Stimulated activated CD8-positive, alpha-beta memory T cell treated with anti-CD3 and anti-CD28 coated beads, Interleukin-4, amount 100 ng/mL, for 48 hours (primary cell): ENCODE data around the gene ITPR3.

ENCODE experiments used
- DNase-seq: peaks from one replicate; pipeline ENCODE4 v3.0.0-alpha.2; 2020

Gene ITPR3

DNA sequence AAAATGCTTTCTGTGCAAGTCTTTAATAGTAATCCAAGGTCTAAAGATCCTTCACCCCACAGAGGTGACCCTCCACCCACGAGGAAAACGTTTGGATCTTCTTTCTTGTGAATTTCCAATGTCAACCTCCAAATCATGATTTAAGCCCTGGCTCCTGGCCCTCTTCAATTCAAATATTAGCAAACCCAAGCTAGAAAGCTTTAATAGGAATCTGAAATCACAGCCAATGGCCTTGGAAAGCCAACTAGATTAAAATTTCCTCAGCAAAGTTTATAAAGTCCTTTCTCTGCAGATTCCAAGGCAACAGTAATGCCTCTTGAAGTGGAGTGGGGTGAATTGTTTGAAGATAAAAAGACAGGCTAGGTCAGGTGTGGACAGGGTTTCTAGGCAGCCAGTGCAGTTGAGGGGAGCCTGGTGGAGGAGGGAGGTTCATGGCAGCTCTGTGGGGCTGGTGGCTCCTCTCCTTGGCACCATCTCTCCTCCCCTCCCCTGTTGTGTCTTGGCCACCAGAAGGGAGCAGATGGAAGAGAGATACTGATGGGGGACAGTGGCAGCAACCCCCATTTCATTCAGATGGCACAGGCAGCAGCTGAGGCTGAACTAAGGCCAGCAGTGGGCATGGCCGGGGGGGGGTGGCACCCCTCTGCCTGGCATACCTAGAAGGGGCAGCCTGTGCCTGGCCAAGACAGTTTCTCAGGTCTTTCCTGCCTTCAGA is 102.4 kb downstream of the ITPR3 start:
- DNase-seq, result no peak

GRCh38 chr6:33724102-33725023 is 103.2 kb downstream of the ITPR3 start:
- no peak for DNase-seq

DNA sequence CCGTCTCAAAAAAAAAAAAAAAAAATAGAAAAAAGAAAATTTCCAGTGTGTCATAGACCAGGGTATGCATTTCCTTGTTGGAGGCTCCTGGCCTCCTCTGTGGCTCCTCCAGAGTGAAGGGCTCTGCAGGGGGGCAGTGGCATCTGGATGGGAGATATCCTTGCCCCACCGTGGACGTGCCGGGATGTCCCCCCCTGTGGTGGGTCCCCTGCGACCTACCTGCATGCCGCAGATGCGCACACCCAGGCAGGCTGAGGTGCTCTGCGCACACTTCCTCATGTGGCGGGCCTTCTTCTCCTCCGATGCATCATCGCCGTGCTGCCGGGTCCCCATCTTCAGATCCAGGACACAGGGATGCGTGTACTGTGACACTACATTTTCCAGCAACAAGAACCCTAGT is 104.1 kb downstream of the ITPR3 start:
- no peak for DNase-seq

- no peak for DNase-seq
Measured at GRCh38 chr6:33725891-33726673, 105.0 kb downstream of the ITPR3 start.

DNA sequence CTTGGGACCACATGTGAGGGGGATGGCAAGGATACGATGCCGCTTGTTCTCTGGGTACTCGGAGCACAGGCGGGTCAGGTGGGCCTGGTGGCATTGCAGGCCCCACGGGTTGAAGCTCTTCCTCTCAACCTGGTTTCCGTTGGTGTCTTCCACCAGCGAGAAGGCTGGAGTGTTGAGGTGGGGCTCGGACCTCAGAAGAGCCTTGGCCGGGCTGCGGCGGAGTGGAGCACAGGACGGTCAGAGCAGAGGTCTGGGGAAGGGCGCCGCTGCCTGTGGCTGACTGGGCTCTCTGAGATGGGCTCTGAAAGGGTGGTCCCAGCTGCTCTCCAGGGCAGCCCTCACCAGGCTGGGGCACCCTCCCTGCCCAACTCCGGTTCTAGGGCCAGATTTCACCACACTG is 105.6 kb downstream of the ITPR3 start:
- DNase-seq, result no peak

DNA sequence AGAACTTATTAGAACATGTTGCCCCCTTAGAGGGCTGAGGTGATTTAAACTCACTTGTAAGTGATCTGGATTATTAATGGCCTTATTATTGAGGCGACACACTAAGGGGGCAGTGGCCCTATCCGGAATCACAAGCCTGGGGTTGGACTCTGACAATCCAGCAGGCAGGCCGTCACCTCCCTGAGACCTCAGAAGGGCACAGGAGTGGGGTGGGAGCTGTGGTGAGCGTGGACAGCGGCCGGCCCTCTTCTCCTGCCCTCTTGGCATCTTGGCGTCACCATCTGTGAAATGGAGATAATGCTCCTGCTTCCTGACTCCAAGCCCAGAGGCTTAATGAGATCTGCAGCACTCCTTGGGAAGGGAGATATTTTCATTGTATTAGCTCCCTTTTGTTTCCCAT is 106.0 kb downstream of the ITPR3 start:
- DNase-seq, result no peak

DNA sequence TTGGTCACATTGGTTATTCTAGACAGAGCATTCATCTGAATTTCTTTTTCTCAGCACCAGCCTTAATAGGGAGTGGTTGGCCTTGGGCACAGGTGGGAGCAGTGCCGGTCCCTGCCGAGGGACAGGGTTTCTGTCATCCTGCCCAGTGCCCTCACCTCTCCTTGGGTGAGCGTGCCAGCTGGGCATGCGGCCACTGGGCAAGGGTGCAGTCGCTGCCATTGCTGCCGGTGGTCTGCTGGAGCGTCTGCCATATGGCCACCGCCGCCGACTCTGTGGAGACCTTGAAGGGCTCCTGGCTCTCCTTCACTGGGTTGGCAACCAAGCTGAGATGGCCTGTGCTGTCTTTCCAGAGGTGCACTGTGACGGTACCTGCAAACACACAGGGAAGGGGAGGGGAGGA is 106.8 kb downstream of the ITPR3 start:
- DNase-seq, result no peak

DNA sequence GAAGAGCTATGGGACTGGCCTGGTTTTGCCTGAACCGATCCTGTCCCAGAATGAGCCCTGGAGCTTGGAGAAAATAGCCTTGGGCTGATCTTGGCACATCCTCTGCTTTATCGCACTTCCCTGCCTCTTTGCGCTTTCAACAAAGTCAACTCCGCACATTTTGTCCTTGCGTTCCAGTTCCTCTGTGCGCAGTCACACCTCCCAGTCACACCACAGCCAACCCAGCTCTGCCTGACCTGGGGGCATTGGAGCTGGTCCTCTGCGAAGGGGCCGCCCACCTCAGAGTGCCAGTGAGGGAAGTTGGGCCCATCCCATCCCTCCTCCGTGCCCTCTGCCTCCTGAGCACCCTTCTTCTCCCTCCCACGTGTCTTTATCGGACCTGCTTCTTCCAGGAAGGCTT is 107.3 kb downstream of the ITPR3 start:
- DNase-seq, result no peak

DNA sequence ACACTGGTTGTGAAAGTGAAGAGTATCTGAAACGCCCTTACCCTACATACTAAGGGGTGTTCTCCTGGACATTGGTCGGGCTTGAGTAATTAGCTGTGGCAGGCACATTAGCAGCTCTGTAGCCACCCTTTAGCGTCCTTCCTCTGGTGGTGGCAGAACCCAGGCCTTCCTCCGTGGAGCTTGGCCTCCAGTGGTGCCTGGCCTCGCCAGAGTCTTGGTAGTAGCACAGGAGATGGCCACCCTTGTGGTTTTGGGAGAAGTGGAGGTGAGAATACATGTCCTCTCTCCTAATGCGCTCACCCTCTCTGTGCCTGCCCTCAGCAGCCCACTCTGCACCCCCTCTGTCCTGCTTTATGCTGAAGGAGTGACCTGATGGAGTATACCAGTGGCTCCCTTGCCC is 107.9 kb downstream of the ITPR3 start:
- DNase-seq, result no peak

GRCh38 chr6:33730611-33731010 is 109.5 kb downstream of the ITPR3 start:
- no peak for DNase-seq

DNA sequence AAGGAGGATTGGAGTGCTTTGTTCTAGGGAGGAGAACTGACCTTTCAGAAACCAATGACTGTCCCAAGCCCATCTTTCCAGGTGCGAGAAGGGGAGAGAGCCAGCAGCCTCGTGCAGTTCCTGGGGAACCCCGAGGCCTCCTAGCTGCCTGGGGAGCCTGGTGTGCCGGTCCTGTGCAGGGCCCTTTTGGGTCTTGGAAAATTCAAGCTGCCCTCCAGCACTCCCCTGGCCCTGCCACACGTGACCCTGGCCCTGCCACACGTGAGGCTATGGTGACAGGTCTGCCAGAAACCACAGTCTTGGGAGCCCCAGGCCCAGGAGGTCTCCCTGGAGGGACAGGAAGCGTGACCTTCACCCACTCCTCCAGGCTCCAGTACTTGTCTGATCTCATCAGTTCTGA is 109.9 kb downstream of the ITPR3 start:
- no peak for DNase-seq

- DNase-seq, result no peak
Measured at GRCh38 chr6:33731751-33732282, 110.7 kb downstream of the ITPR3 start.

DNA sequence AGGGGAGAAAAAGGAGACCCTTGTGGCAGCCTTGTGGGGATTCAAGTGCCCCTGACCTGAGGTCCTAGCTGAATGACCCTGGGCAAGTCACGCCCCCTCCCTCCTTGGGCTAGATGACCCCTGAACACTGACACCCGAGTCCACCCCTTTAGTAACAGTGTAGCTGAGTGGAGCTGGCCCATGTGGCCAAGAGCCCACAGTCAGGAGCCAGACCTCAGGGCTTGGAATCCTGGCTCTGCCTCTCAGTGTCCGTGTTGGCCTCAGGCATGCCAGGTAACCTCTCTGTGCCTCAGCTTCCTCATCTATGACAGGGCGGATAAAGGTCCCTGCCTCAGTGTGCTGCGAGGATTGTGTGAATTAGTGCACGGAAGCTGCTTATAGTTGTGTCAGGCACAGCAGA is 111.3 kb downstream of the ITPR3 start:
- no peak for DNase-seq

DNA sequence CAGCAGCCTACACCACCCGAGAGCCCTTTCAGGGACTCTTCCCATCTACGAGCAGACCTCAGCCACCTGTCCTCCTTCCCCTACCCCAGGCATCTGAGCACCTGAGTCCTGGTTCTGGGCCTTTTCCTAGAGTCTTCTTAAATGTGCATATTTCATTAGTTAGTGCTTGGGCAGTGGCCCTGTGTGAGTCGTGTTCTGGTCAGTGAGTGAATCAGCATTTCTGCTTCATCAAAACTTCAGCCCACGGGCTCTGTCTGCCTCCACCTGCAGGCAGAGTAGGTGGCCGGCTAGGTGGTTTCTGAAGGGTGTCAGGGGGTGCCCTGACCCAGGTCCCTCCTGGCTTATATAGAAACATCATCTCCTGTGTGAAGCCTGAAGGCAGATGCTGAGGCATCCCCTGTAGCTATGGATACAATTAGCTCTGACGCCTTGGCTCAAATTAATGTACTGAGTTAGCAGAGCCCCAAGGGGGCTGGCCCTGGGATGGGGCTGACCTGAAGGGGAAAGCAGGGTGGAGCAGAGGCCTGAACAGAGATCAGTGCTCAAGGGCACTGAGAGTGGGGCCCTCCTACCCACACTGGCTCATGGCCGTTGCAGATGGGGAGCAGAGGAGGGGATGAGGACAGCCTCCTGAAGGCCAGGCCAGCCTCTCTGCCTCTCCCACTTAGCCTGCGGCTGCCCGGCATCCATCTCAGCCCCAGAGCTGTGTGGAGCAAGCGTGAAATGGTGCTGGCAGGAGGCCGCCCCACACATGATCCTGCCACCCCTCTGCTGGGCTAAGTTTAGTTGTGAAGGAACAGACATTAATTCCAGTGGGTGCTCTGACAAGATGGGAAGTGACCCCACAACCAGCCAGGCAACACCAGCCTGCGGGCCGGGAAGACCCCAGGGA is 111.9 kb downstream of the ITPR3 start:
- no peak for DNase-seq

GRCh38 chr6:33733709-33734007 is 112.5 kb downstream of the ITPR3 start:
- DNase-seq, result no peak

- no peak for DNase-seq
Measured at GRCh38 chr6:33735216-33735615, 114.1 kb downstream of the ITPR3 start.

DNA sequence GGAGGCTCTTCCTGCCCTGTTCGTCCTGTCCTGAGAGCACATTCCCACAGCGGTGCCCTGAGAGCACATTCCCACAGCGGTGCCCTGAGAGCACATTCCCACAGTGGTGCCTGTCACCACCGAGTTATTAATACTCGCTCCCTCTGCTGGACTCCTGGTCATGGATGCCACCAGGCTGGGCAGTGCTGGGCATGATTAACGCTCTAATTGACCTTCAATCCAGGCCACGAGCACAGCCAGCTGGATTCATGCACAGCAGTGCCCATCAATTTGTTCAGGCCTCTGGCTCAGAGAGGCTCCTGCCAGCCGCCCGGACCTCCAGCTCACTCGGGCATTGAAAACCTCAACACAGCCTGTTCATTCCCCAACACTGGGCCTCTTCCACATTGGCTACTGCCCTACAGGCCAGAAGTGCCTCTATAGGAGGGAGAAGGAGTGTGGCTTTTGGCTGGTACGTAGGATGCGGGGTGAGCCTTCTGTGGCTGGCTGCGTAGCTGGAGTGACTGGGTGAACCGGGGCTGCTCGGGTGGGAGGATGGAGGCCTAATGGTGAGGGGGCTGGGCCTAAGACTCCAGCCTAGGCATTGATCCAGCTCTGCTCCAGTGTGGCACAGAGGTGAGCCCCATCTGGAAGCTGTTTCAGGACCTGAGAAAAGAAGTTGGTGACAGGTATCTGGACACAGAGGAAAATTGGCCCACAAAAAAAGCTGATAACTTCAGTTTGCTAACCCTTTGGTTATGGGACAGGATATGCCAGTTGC is 116.3 kb downstream of the ITPR3 start:
- no peak for DNase-seq

DNA sequence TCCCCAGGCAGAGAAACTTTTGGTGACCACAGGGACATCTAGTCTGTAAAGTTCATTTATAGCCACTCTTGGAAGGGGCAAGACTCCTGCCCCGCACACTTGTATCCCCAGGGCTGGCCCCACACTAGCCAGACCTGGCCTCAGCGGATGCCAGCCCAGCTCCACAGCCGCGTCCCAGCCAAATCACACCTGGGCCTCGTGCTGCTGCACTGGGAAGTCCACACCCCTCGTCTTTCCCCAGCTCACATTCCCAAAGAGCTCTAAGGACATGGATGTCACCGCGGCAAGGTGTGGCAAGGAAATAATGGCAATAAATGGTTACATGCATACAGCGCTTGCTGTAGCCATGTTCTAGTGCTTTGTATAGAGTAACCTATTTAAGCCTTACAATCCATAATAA is 117.0 kb downstream of the ITPR3 start:
- DNase-seq, result no peak

- DNase-seq, result no peak
Measured at GRCh38 chr6:33738879-33739278, 117.8 kb downstream of the ITPR3 start.

GRCh38 chr6:33739571-33739970 is 118.4 kb downstream of the ITPR3 start:
- no peak for DNase-seq

DNA sequence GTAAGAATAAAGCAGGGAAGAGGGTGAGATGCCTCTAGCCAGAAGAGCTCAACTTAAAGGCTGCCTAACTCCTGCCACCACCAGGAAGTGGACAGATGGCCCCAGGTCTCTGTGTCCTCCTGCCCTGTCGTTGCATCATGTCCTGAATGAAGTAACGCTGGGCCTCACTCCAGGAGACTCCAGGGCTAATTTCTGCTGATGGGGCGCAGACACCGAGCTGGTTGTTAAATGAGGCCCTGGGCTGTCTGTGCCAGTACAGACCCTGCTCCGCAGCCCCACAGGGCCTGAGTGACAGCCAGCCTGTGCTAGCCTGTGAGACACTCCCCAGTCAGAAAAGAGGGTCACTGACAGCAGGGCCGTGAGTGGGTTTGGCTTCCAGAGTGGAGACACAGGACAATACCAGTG is 119.1 kb downstream of the ITPR3 start:
- DNase-seq, result no peak

DNA sequence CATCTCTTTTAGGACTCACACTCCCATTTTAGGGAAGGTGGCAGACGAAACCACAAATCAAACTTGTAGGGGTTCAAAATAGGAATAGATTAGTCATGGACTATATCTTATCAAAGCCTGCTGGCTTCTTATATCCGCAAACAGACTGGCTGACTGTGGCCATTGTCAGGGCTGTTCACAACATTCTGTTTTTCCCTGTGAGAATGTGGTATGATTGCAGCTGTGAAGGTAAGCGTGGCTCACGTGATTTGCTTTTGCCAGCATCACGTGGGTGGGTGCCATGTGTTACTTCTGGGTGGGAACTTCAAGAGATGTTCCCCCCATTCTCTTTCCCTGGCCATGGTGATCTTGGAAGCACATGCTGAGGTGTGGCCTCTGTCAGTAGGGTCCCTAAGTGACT is 119.7 kb downstream of the ITPR3 start:
- no peak for DNase-seq
